ENCODE data around the gene ATP8A1.
A peak's percentile ranks its signal among the peaks of the same experiment; 100 is the strongest.
"Not testable (repeated sequence)": the region's sequence is repeated elsewhere in the genome, so short reads cannot be mapped to it uniquely, and the experiment has no call there.

ATP8A1 gene

DNA sequence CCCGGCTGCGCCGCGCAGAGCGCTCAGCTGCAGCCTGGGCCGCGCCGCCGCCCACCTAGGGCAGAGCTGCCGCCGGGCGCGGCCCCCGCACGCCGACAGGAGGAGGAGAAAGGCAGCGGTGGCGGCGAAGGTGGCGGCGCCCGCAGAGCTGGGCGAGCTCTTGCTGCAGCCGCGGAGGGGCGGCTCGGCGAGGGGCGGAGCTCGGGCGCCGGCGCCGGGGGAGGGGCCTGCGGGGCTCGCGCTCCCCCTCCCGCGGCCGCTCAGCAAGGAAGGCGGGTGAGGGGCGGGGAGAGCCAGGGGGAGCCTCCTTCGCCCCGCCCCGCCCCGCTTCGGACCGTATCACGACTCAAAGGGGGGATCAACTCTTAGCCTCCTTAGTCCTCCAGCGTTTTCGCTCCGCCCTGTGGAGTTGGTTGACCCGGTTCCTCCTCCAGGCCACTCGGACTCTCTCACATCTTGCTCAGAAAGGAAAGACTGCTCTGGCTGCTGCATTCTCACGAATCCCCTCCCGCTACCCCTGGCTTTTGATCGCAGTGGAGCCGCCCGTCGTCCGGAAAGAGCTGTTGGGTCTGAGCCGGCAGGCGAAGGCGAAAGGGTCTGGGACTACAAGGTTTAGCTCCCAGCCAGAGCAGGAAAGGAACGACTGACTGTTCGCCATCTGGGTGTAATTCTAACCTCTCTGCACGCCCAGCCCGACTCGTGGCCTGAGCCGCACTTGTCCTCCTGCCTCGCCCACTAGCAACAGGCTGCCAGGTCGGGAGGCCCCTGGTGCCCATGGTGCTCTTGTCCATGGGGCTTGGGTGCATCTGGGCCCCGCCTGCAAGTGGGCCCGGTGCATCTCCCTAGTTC, at the start of gene ATP8A1:
Gene ATP8A1, minus strand, starts transcription at position 162 of the 849 bp plus-strand sequence. CDS start 232 bp downstream, outside the sequence.
- H3K36me3 Mint-ChIP-seq, result peaks cover 13% of the 10 kb centered on the region
- peak within 1 kb of the TSS; percentile 98 for H3K4me3 Mint-ChIP-seq
- H3K27ac Mint-ChIP-seq, result peak within 1 kb of the TSS; percentile 100
- H3K27me3 Mint-ChIP-seq, result peaks cover 1% of the 10 kb centered on the region
- H3K9me3 Mint-ChIP-seq, result peaks cover 18% of the 10 kb centered on the region
- H3K4me1 Mint-ChIP-seq, result peaks cover 57% of the 10 kb centered on the region

DNA sequence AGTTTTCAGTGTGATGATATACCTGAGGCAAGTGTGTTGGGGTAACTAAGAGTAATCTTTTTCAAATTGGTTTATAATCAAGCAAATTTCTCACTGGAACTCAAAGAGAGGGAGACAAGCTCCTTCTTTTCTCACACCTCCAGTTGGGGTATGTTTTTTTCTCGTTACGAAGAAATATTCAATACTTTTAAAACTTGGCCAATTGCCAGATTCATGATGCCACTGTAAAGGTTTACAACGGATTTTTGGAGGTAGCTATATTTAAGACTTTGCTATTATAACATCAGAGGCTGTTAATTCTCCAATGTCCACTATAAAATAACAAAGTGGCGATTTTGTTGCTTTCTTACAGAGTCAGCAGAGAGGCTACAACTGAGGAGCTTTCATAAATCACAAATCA, 49.2 kb upstream of the ATP8A1 start:
- Mint-ChIP-seq H3K9me3 (no peaks in the 10 kb centered on the region), H3K36me3 (no peaks in the 10 kb centered on the region), H3K4me1 (no peaks in the 10 kb centered on the region), H3K27me3 (no peaks in the 10 kb centered on the region), H3K4me3 (no peak overlapping the region), H3K27ac (no peak overlapping the region)

DNA sequence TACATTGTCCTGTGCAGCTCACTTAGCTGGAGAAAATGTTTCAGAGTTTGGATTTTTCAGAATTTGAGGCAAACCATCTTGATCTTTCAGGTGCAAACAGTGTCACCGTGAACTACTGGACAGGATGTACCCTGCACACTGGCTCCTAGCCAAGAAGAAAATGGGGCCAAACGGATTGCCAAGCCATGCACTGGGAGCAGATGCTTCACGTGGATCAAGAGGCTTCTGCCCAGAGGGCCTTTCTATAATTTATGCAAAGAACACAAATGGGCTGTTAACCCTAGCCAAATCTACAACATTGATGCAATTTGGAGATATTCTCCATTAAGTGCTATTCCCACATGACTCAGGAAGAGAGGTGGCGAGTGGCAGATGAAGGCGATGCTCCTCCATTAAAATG, 46.9 kb upstream of the ATP8A1 start:
- Mint-ChIP-seq H3K36me3 (peaks cover 2% of the 10 kb centered on the region), H3K4me1 (no peaks in the 10 kb centered on the region), H3K27me3 (no peaks in the 10 kb centered on the region), H3K27ac (no peak overlapping the region), H3K4me3 (no peak overlapping the region), H3K9me3 (no peaks in the 10 kb centered on the region)

GRCh38 chr4:42702895-42703294, 46.0 kb upstream of the ATP8A1 start:
- Mint-ChIP-seq H3K36me3 (peaks cover 2% of the 10 kb centered on the region), H3K27ac (no peak overlapping the region), H3K4me3 (no peak overlapping the region), H3K9me3 (no peaks in the 10 kb centered on the region), H3K27me3 (no peaks in the 10 kb centered on the region), H3K4me1 (no peaks in the 10 kb centered on the region)

- H3K9me3 Mint-ChIP-seq, H3K4me1 Mint-ChIP-seq, H3K4me3 Mint-ChIP-seq, H3K27me3 Mint-ChIP-seq, H3K36me3 Mint-ChIP-seq, H3K27ac Mint-ChIP-seq: not testable (repeated sequence)
These were observed 44.9 kb upstream of the ATP8A1 start for GRCh38 chr4:42701780-42702179.

DNA sequence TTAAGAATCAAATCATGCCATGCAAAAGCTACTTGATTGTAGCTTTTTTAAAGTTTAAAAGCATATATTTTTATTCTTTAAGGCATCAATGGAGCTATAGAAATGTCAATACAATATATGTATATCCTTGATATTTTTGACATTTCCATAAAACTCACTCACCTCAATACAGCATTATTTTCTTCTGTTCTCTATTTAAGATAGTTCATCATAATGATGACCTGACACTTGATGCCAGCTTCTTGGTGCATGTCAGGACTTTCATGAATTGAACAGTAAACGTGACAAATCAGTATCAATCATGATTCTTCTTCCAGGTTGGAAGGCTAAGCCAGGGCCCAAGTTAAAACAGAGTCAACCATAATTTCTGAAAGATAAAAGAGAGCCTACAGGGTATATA, 33.6 kb upstream of the ATP8A1 start:
- Mint-ChIP-seq H3K36me3 (no peaks in the 10 kb centered on the region), H3K4me1 (no peaks in the 10 kb centered on the region), H3K27ac (no peak overlapping the region), H3K9me3 (no peaks in the 10 kb centered on the region), H3K27me3 (no peaks in the 10 kb centered on the region), H3K4me3 (no peak overlapping the region)

GRCh38 chr4:42683393-42683792, 26.5 kb upstream of the ATP8A1 start:
- H3K4me1 Mint-ChIP-seq, result peaks cover 11% of the 10 kb centered on the region
- no peak overlapping the region for H3K27ac Mint-ChIP-seq
- H3K4me3 Mint-ChIP-seq, result no peak overlapping the region
- no peaks in the 10 kb centered on the region for H3K9me3 Mint-ChIP-seq
- peaks cover 1% of the 10 kb centered on the region for H3K36me3 Mint-ChIP-seq
- H3K27me3 Mint-ChIP-seq, result no peaks in the 10 kb centered on the region

- Mint-ChIP-seq H3K4me3 (no peak overlapping the region), H3K27ac (no peak overlapping the region), H3K36me3 (peaks cover 1% of the 10 kb centered on the region), H3K4me1 (peaks cover 21% of the 10 kb centered on the region), H3K9me3 (no peaks in the 10 kb centered on the region), H3K27me3 (no peaks in the 10 kb centered on the region)
These were observed 21.6 kb upstream of the ATP8A1 start for GRCh38 chr4:42678512-42678911.

DNA sequence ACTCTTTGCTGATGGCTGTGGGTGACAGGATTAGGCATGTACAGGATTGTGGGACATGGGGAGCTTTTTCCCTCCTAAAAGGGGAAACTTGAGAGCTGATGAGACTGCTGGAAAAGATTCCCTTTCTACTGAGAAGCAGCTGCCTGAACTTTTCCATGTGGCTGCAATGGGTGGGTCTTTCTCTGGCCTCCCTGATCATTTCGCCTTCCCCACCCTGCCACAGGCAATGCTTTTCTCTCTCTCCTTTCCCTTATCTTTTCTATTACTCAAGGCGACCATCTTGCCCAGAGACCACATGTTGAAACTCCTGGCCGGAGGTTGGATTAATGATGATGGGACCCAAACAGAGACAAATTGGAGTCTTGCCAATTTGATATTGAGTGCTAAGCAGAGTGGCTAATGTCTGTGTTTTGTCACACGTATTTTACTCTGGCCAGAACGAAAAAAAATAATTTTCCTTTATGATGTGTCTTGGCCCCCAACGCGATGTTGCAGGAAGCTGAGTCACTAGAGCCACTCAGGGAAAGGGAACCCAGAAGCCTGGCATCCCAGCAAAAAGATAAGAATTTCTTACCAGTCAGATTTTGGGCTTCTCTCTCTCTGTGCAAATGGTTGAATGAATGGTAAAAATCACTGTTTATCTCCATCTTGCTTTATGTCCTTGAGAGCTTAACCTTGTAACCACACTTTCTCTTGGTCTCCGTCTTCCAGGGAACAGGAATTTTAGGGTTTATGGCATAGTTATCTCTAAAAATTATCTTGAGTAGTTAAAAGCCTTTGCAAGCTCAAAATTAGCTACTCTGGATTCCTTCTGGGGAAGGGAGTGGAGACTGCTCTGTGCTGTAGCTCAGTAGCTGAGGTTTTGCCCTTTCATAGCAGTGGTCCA, 19.4 kb upstream of the ATP8A1 start:
- Mint-ChIP-seq H3K27ac (no peak overlapping the region), H3K27me3 (no peaks in the 10 kb centered on the region), H3K9me3 (no peaks in the 10 kb centered on the region), H3K4me1 (peaks cover 42% of the 10 kb centered on the region), H3K4me3 (no peak overlapping the region), H3K36me3 (peaks cover 1% of the 10 kb centered on the region)

DNA sequence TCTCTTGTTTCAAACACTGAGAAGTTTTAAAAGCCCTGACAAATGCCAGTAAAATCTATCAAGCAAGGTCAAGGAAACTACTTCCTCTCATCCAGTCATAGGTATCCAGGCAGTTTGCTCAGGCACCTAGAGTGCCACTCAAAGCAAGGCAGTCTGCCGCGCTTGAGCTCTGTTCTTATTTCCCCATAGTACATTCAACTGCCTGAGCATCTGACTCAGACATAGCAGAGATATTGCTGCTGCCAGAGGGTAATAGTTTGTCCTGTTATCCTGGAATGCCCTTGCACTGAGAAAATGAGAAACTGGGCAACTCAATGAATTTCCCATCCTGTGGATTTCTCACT, 16.1 kb upstream of the ATP8A1 start:
- no peaks in the 10 kb centered on the region for H3K9me3 Mint-ChIP-seq
- H3K27ac Mint-ChIP-seq, result peak overlapping the region; percentile 80
- peak overlapping the region; percentile 39 for H3K4me3 Mint-ChIP-seq
- no peaks in the 10 kb centered on the region for H3K27me3 Mint-ChIP-seq
- peaks cover 46% of the 10 kb centered on the region for H3K4me1 Mint-ChIP-seq
- no peaks in the 10 kb centered on the region for H3K36me3 Mint-ChIP-seq

DNA sequence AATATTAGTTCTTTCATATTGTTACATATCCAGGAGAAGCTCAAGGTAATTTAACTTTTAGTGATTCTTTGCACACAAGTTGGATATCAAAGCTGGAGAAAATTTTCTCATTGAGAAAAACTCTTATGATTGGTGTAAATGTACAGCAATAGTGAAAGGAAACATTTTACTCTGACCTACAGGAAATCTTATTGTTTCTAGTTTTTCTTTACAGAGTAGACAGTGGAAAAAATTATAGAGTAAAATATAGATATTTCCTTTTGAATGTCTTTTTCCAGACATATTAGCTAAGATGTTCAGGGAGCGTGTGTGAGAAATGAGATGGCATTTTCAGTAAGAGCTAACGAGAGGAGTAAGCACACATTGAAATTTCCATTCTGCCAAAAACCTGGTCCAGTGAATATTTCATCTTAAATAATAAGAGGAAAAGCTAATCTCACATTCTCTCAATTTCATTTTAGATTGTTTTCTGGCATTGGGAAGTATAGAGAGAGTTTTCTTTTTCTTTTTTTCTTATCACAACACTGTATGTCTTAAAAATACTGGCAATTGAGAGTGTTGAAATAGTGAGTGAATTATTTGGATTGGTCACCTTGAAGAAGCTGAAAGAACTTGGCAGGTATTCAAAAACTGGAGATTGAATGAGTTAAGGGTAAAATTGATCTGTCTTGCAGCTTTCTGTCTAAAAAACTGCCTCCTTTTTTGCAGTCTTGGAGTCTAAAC, 15.6 kb upstream of the ATP8A1 start:
- peak overlapping the region; percentile 80 for H3K27ac Mint-ChIP-seq
- no peaks in the 10 kb centered on the region for H3K9me3 Mint-ChIP-seq
- H3K4me3 Mint-ChIP-seq, result peak overlapping the region; percentile 39

GRCh38 chr4:42671431-42672194, 14.7 kb upstream of the ATP8A1 start:
- Mint-ChIP-seq H3K27me3 (no peaks in the 10 kb centered on the region), H3K4me3 (peak overlapping the region; percentile 59), H3K27ac (peak overlapping the region; percentile 80), H3K4me1 (peaks cover 40% of the 10 kb centered on the region), H3K36me3 (no peaks in the 10 kb centered on the region), H3K9me3 (no peaks in the 10 kb centered on the region)

More for the DNA sequence above, 15.6 kb upstream of the ATP8A1 start:
- no peaks in the 10 kb centered on the region for H3K36me3 Mint-ChIP-seq
- peaks cover 41% of the 10 kb centered on the region for H3K4me1 Mint-ChIP-seq
- no peaks in the 10 kb centered on the region for H3K27me3 Mint-ChIP-seq

DNA sequence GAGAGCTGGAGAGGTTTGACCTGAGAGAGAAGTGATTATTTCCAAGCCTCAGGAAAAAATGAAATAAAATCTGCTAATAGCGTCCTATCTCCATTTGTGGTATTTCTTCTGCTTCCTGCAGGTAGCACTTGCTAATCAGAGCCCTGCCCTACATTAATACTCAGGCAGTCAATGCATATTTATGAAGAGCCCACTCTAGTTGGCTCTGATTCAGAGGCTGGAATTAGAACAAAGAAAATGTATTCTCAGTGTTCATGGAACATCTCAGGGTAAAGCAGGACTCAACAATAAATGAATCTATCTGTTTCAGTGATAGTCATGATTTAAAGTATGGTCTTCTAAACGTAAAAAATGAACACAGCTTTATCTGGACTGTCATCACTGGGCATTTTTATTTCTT, 1.4 kb upstream of the ATP8A1 start:
- Mint-ChIP-seq H3K4me3 (peak overlapping the region; percentile 98), H3K27ac (peak overlapping the region; percentile 100), H3K4me1 (peaks cover 46% of the 10 kb centered on the region), H3K27me3 (peaks cover 1% of the 10 kb centered on the region), H3K36me3 (peaks cover 3% of the 10 kb centered on the region), H3K9me3 (peaks cover 7% of the 10 kb centered on the region)

DNA sequence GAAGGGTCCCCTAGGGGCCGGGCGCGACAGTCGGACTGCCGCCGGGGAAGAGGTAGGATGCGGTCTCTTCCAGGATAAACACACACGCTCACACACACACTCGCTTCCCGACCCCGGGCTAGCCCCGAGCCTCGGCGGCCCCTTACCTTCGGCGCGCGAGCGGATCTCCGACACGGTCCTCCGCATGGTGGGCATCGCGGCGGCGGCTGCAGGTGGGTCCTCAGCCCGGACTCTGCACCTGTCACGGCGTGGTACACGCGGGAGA, 294 bp downstream of the ATP8A1 start:
- Mint-ChIP-seq H3K27me3 (peaks cover 1% of the 10 kb centered on the region), H3K9me3 (peaks cover 21% of the 10 kb centered on the region), H3K36me3 (peaks cover 17% of the 10 kb centered on the region), H3K27ac (no peak overlapping the region), H3K4me1 (peaks cover 63% of the 10 kb centered on the region), H3K4me3 (peak overlapping the region; percentile 96)
